ENCODE results near the gene DKK2.

DNA sequence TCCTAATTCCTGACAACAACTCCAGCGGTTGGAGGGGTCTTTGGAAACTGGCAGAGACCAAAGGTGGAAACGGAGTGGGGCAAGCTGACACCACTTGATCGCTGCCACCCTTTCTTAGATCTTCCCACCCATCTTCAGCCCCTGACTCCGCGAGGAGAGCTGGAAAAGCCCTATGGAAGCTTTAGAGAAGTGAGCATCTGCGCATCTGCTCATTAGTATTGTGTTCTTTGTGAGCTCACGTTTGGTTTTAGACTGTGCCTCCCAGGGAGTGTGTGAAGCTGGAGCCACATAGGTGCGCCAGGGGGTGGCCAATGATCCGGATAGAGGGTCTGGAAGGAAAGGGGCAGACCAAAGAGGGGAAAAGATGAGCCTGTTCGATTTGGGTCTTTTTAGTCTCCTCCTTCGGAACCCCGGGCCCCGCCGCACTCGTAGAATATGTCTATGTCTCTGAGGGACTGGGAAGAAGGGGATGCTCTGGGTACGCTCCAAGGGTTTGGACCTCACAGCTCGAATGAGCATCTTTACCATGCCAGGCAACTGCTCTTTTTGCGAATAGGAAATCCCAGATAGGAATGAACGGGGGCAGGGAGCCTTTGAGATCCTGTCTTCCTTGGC is 578 bp upstream of the DKK2 start:
- TF ChIP-seq, protein P1, sequence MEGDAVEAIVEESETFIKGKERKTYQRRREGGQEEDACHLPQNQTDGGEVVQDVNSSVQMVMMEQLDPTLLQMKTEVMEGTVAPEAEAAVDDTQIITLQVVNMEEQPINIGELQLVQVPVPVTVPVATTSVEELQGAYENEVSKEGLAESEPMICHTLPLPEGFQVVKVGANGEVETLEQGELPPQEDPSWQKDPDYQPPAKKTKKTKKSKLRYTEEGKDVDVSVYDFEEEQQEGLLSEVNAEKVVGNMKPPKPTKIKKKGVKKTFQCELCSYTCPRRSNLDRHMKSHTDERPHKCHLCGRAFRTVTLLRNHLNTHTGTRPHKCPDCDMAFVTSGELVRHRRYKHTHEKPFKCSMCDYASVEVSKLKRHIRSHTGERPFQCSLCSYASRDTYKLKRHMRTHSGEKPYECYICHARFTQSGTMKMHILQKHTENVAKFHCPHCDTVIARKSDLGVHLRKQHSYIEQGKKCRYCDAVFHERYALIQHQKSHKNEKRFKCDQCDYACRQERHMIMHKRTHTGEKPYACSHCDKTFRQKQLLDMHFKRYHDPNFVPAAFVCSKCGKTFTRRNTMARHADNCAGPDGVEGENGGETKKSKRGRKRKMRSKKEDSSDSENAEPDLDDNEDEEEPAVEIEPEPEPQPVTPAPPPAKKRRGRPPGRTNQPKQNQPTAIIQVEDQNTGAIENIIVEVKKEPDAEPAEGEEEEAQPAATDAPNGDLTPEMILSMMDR (IDR thresholded peaks at IDR 0.05), result no peak
- TF ChIP-seq, protein P2, sequence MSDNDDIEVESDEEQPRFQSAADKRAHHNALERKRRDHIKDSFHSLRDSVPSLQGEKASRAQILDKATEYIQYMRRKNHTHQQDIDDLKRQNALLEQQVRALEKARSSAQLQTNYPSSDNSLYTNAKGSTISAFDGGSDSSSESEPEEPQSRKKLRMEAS (IDR thresholded peaks at IDR 0.05), result no peak
- TF ChIP-seq, protein P3, sequence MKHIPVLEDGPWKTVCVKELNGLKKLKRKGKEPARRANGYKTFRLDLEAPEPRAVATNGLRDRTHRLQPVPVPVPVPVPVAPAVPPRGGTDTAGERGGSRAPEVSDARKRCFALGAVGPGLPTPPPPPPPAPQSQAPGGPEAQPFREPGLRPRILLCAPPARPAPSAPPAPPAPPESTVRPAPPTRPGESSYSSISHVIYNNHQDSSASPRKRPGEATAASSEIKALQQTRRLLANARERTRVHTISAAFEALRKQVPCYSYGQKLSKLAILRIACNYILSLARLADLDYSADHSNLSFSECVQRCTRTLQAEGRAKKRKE (CRISPR knock-in tag; IDR thresholded peaks at IDR 0.05; ENCODE audit: low read depth), result no peak
- TF ChIP-seq POLR2A (IDR thresholded peaks at IDR 0.05; ENCODE audit: low read length) (no peak), SREBF2 (IDR thresholded peaks at IDR 0.05) (no peak)
- TF ChIP-seq, protein P4, sequence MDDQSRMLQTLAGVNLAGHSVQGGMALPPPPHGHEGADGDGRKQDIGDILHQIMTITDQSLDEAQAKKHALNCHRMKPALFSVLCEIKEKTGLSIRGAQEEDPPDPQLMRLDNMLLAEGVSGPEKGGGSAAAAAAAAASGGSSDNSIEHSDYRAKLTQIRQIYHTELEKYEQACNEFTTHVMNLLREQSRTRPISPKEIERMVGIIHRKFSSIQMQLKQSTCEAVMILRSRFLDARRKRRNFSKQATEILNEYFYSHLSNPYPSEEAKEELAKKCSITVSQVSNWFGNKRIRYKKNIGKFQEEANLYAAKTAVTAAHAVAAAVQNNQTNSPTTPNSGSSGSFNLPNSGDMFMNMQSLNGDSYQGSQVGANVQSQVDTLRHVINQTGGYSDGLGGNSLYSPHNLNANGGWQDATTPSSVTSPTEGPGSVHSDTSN (IDR thresholded peaks at IDR 0.05), result no peak
- TF ChIP-seq, protein P5, sequence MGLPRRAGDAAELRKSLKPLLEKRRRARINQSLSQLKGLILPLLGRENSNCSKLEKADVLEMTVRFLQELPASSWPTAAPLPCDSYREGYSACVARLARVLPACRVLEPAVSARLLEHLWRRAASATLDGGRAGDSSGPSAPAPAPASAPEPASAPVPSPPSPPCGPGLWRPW (IDR thresholded peaks at IDR 0.05), result no peak

Data from A549 (cell line).